SU-DHL-6 (cell line): ENCODE measurements around the gene SCT.

ENCODE experiments used
- H2AFZ ChIP-seq: fragments of 200-600 bp; sonication (generic); 2 replicates; pipeline ENCODE4 v1.6.1; 2014; ENCODE audit warnings: low read depth, mild to moderate bottlenecking, moderate library complexity, mixed read lengths, antibody characterized with exemption, low read length; ENCODE audit not compliant: severe bottlenecking
- H3F3A ChIP-seq: fragments of 200-600 bp; shearing (Covaris generic); 2 replicates; pipeline ENCODE4 v1.6.0; 2016; ENCODE audit warnings: antibody characterized with exemption, mild to moderate bottlenecking; ENCODE audit not compliant: insufficient read depth
- H3K27ac ChIP-seq: fragments of 200-600 bp; sonication (generic); 2 replicates; pipeline ENCODE4 v1.5.1; 2016; ENCODE audit warnings: low read depth, mild to moderate bottlenecking, low read length, moderate library complexity, mixed read lengths
- H3K27me3 ChIP-seq: fragments of 200-600 bp; sonication (generic), shearing (Covaris generic); 2 replicates; pipeline ENCODE4 v1.6.0; 2014; ENCODE audit warnings: mild to moderate bottlenecking, low read length
- H3K36me3 ChIP-seq: fragments of 200-600 bp; sonication (generic); 2 replicates; pipeline ENCODE4 v1.6.1; 2014; ENCODE audit warnings: mild to moderate bottlenecking, low read length, mixed read lengths
- H3K4me2 ChIP-seq: fragments of 300-600, 200-600 bp; shearing (Covaris generic), sonication (generic); 2 replicates; pipeline ENCODE4 v1.6.0; 2014; ENCODE audit warnings: low read length, low read depth, mild to moderate bottlenecking; ENCODE audit not compliant: poor library complexity, severe bottlenecking
- H3K4me3 ChIP-seq: fragments of 200-600 bp; sonication (generic); 2 replicates; pipeline ENCODE4 v1.5.1; 2014; ENCODE audit warnings: antibody characterized with exemption, low read length, mild to moderate bottlenecking, mixed read lengths; ENCODE audit not compliant: insufficient read depth, poor library complexity, severe bottlenecking
- H3K79me2 ChIP-seq: fragments of 200-600 bp; sonication (generic); 2 replicates; pipeline ENCODE4 v1.6.1; 2014; ENCODE audit warnings: mild to moderate bottlenecking, low read length, moderate library complexity; ENCODE audit not compliant: insufficient read depth
- H3K9ac ChIP-seq: fragments of 200-600 bp; sonication (generic); 2 replicates; pipeline ENCODE4 v1.7.0; 2014; ENCODE audit warnings: mild to moderate bottlenecking, low read length
- H3K9me2 ChIP-seq: fragments of 200-600 bp; sonication (generic); replicated peaks from 2 replicates; pipeline ENCODE4 v1.6.1; 2014; ENCODE audit warnings: low read length; ENCODE audit not compliant: insufficient read depth
- H3K9me3 ChIP-seq: fragments of 200-600 bp; sonication (generic); 2 replicates; pipeline ENCODE4 v1.6.1; 2014; ENCODE audit warnings: low read length, mixed read lengths; ENCODE audit not compliant: insufficient read depth
- H4K20me1 ChIP-seq: fragments of 200-600 bp; sonication (generic); 2 replicates; pipeline ENCODE4 v1.6.1; 2014; ENCODE audit warnings: low read depth, mild to moderate bottlenecking, antibody characterized with exemption, low read length, moderate library complexity, mixed read lengths
- EZH2phosphoT487 ChIP-seq: fragments of 200-600 bp; sonication (generic), shearing (Covaris generic); conservative IDR thresholded peaks from 2 replicates; pipeline ENCODE4 v1.6.1; 2018; ENCODE audit warnings: mild to moderate bottlenecking, antibody characterized with exemption, low read length, moderate library complexity, mixed read lengths
- TF ChIP-seq, protein P1 (sequence below): fragments of 200-600 bp; sonication (generic); IDR thresholded peaks from one replicate; pipeline ENCODE4 v1.5.1; 2017; ENCODE audit warnings: antibody characterized with exemption, mild to moderate bottlenecking, low read length, moderate library complexity; ENCODE audit not compliant: insufficient read depth, poor library complexity, severe bottlenecking

The SCT gene

DNA sequence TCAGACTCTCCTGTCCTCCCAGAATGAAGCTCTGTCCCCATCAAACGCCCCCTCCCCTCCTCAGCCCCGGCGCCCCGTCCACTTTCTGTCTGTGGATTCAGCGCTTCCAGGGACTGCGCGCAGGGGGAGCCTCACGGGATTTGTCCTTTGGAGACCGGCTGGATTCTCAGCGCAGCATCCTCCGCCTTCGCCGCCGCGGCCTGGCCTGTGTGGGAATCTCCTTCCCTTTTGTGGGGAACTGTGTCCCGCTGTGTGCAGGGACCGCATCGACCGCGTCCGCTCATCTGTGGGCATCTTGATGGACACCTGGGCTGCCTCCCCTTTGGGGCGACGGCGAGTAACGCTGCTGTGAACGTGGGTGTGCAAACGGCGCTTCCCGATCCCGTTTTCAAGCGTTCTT lies 1.1 kb upstream of the SCT start:
- H3K36me3 ChIP-seq: no peaks in the 10 kb centered on the region
- no peak overlapping the region for H3K9ac ChIP-seq
- no peaks in the 10 kb centered on the region for H3K79me2 ChIP-seq
- no peak overlapping the region for H2AFZ ChIP-seq
- no peak overlapping the region for H3K27ac ChIP-seq
- H3K4me3 ChIP-seq: no peak overlapping the region
- H4K20me1 ChIP-seq: no peaks in the 10 kb centered on the region
- 0 out of 2 replicates have a peak, but pooled peaks cover 9% of the 10 kb centered on the region for H3F3A ChIP-seq
- H3K9me3 ChIP-seq: no peaks in the 10 kb centered on the region
- H3K4me2 ChIP-seq: no peak overlapping the region
- no peaks in the 10 kb centered on the region for H3K9me2 ChIP-seq
- H3K27me3 ChIP-seq: no peaks in the 10 kb centered on the region
- TF ChIP-seq, protein P1, sequence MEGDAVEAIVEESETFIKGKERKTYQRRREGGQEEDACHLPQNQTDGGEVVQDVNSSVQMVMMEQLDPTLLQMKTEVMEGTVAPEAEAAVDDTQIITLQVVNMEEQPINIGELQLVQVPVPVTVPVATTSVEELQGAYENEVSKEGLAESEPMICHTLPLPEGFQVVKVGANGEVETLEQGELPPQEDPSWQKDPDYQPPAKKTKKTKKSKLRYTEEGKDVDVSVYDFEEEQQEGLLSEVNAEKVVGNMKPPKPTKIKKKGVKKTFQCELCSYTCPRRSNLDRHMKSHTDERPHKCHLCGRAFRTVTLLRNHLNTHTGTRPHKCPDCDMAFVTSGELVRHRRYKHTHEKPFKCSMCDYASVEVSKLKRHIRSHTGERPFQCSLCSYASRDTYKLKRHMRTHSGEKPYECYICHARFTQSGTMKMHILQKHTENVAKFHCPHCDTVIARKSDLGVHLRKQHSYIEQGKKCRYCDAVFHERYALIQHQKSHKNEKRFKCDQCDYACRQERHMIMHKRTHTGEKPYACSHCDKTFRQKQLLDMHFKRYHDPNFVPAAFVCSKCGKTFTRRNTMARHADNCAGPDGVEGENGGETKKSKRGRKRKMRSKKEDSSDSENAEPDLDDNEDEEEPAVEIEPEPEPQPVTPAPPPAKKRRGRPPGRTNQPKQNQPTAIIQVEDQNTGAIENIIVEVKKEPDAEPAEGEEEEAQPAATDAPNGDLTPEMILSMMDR: no peak
- TF ChIP-seq EZH2phosphoT487: no peak

DNA sequence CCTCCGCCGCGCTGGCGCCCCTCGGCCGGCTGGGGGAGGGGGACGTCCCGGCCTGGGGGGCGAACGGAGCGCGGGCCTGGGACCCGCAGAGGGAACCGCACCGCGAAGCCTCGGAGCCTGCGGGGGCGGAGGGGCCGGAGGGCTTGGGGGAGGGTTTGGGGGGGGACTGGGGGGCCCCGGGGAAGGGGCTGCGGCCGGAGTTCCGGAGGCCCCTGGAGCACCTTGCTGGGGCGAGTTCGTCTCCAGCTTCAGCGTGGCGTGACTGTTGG lies 261 bp upstream of the SCT start:
- H3K9ac ChIP-seq: no peak overlapping the region
- no peaks in the 10 kb centered on the region for H3K36me3 ChIP-seq
- H2AFZ ChIP-seq: no peak overlapping the region
- no peaks in the 10 kb centered on the region for H4K20me1 ChIP-seq
- no peak for TF ChIP-seq EZH2phosphoT487
- TF ChIP-seq, protein P1: no peak
- no peaks in the 10 kb centered on the region for H3K27me3 ChIP-seq
- no peaks in the 10 kb centered on the region for H3K9me3 ChIP-seq
- H3K79me2 ChIP-seq: no peaks in the 10 kb centered on the region
- 0 out of 2 replicates have a peak, but pooled peaks cover 12% of the 10 kb centered on the region for H3F3A ChIP-seq
- H3K4me2 ChIP-seq: no peak overlapping the region
- no peak overlapping the region for H3K4me3 ChIP-seq
- no peaks in the 10 kb centered on the region for H3K9me2 ChIP-seq
- no peak overlapping the region for H3K27ac ChIP-seq

DNA sequence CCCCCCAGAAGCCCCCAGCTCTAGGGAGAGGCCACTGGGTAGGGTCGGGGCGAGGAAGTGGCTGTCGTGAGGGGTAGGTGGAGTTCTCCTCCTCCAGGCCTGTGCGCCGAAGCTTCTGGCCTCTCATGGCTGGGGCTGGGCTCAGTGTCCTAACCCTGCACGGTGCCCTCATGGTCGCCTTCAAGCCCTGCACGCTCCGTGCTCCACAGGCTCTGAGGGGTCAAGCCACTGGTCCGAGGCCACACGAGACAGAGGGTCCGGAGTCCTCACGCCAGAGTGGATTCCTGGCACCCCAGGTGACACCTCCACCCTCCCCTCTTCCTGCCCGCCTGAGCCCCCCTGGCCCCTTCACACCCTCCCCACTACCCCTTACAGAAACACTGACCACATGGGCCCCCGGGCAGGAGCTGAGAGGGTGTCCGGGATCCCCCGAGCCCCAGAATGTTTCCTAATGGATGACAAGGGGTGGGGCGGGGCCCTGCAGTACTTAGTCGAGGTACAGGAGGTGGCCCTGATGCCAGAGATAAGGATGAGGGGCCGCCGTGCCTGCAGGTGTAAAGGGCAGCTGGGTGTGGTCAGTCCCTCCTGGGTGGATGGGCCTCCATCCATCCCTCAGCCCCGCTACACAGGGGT lies 1.2 kb downstream of the SCT start:
- H4K20me1 ChIP-seq: no peaks in the 10 kb centered on the region

More for the DNA sequence above, 1.2 kb downstream of the SCT start:
- Histone ChIP-seq H3K36me3 (no peaks in the 10 kb centered on the region), H3K4me3 (no peak overlapping the region), H3K9me2 (no peaks in the 10 kb centered on the region), H3K9me3 (no peaks in the 10 kb centered on the region), H3F3A (0 out of 2 replicates have a peak, but pooled peaks cover 12% of the 10 kb centered on the region), H3K4me2 (no peak overlapping the region), H3K79me2 (no peaks in the 10 kb centered on the region), H3K27ac (no peak overlapping the region), H3K9ac (no peak overlapping the region), H3K27me3 (no peaks in the 10 kb centered on the region), H2AFZ (no peak overlapping the region)
- TF ChIP-seq, protein P1: no peak
- TF ChIP-seq EZH2phosphoT487: no peak
